Measurements from ENCODE around the gene CHERP. TPM values are rescaled to one million over a fixed set of nuclear protein-coding genes. Genes with fewer than 3 reads are reported as not detected.
A peak's percentile ranks its signal among the peaks of the same experiment; 100 is the strongest.

The CHERP gene
- total and polyA plus RNA-seq, 2 of the 13 experiments (the other 11 are each of a cell fraction or from before 2014, with no cell fraction given) = 4.3 to 5.4 TPM

- TF ChIP-seq ZNF234 (CRISPR knock-in tag; conservative IDR thresholded peaks at IDR 0.05) = no peak
- no peak for TF ChIP-seq PHF8 (CRISPR knock-in tag; IDR thresholded peaks at IDR 0.05)
- no peak for TF ChIP-seq ZBTB43 (CRISPR knock-in tag; conservative IDR thresholded peaks at IDR 0.05)
- no peak for TF ChIP-seq GLI4 (CRISPR knock-in tag; IDR thresholded peaks at IDR 0.05; ENCODE audit: borderline replicate concordance)
- TF ChIP-seq RBAK (CRISPR knock-in tag; IDR thresholded peaks at IDR 0.05) = no peak
- TF ChIP-seq NR2F6 (IDR thresholded peaks at IDR 0.05) = no peak
- no peak for TF ChIP-seq NR2F6 (CRISPR knock-in tag; IDR thresholded peaks at IDR 0.05)
- TF ChIP-seq ZNF747 (CRISPR knock-in tag; IDR thresholded peaks at IDR 0.05; ENCODE audit: borderline replicate concordance) = no peak
- no peak for TF ChIP-seq ZNF557 (CRISPR knock-in tag; IDR thresholded peaks at IDR 0.05)
- no peak for TF ChIP-seq ZNF275 (CRISPR knock-in tag; IDR thresholded peaks at IDR 0.05; ENCODE audit: borderline replicate concordance)
- TF ChIP-seq ZNF383 (CRISPR knock-in tag; IDR thresholded peaks at IDR 0.05; ENCODE audit: borderline replicate concordance) = 0 out of 2 replicates have a peak, but pooled peaks have one; percentile 12
- TF ChIP-seq CHCHD3 (CRISPR knock-in tag; IDR thresholded peaks at IDR 0.05) = peak; percentile 64; the same call in 1 of the 2 replicates
- no peak for TF ChIP-seq CC2D1A (CRISPR knock-in tag; IDR thresholded peaks at IDR 0.05)
- TF ChIP-seq HMGXB3 (CRISPR knock-in tag; IDR thresholded peaks at IDR 0.05; ENCODE audit: borderline replicate concordance) = no peak
- TF ChIP-seq ZC3H13 (CRISPR knock-in tag; IDR thresholded peaks at IDR 0.05) = no peak
- TF ChIP-seq ZNF878 (CRISPR knock-in tag; IDR thresholded peaks at IDR 0.05) = no peak
- TF ChIP-seq ARNTL (CRISPR knock-in tag; IDR thresholded peaks at IDR 0.05) = no peak
- TF ChIP-seq ZNF232 (CRISPR knock-in tag; IDR thresholded peaks at IDR 0.05; ENCODE audit: borderline replicate concordance) = peak; percentile 34; the same call in 1 of the 2 replicates
- TF ChIP-seq PATZ1 (CRISPR knock-in tag; IDR thresholded peaks at IDR 0.05) = no peak
- no peak for TF ChIP-seq ZNF891 (CRISPR knock-in tag; IDR thresholded peaks at IDR 0.05)
- TF ChIP-seq MTERF4 (CRISPR knock-in tag; IDR thresholded peaks at IDR 0.05) = no peak
These were observed 29.6 kb upstream of the CHERP start (continued) for GRCh38 chr19:16571822-16572331.

Data from HepG2 (cell line).